ENCODE measurements around the gene LAMB4. TPM values are rescaled to one million over a fixed set of nuclear protein-coding genes. Genes with fewer than 3 reads are reported as not detected.
A peak's percentile ranks its signal among the peaks of the same experiment; 100 is the strongest.

The LAMB4 gene
- total and polyA plus RNA-seq, 2 of the 4 experiments (the other 2 are of a cell fraction) = 0.12 to 0.18 TPM

- 70% methylated on average over 2 of the region's 13 CpGs; no CpG with 5 or more reads in 1 of the 2 experiments for WGBS, 2 experiments (ENCODE audit: extremely low coverage in 2 of 2, insufficient read length in 1 of 2)
- H3K56ac ChIP-seq (ENCODE audit: extremely low read depth, insufficient read depth, low read length) = no peak overlapping the region
- no TSS peak for BruUV-seq (replicated peaks)
- H4K5ac ChIP-seq (ENCODE audit: low read depth, low read length) = peak overlapping the region; percentile 21; the same call in 1 of the 2 replicates
- ChIA-PET POLR2A (ENCODE audit: unreplicated experiment) (no interaction called here), CTCF (interaction anchor here (0.6 to 2.3 kb wide), 5 partner anchors 9 to 359 kb away, joined by 3 to 9 read pairs (median 4); no protein-coding TSS in a partner anchor)
- H2AK5ac ChIP-seq (ENCODE audit: low read depth, low read length) = peak overlapping the region; percentile 75; the same call in 1 of the 2 replicates
- H3K9me1 ChIP-seq (ENCODE audit: insufficient read depth, low read length) = peaks cover 9% of the 10 kb centered on the region
- peak overlapping the region; percentile 47 for H2AK9ac ChIP-seq (replicated peaks; ENCODE audit: low read depth, low read length, poor library complexity)
- TF ChIP-seq NFE2L2 (IDR thresholded peaks at IDR 0.05; ENCODE audit: low read depth, low read length) = no peak
- TF ChIP-seq ELK1 (IDR thresholded peaks at IDR 0.05; ENCODE audit: borderline replicate concordance, low read depth, low read length) = no peak
- TF ChIP-seq BHLHE40 (IDR thresholded peaks at IDR 0.05; ENCODE audit: low read depth, low read length) = peak; percentile 38; the same call in 1 of the 2 replicates
- H3K9me3 ChIP-seq (ENCODE audit: control insufficient read depth, insufficient read depth, low read length) = no peaks in the 10 kb centered on the region
- H4K8ac ChIP-seq (ENCODE audit: low read depth in 2 of 2, low read length in 2 of 2) = peak overlapping the region in 1 of 2 experiments; percentile 73; a peak in 1 of 4 replicates
- H3K18ac ChIP-seq (ENCODE audit: low read depth, low read length) = peak overlapping the region; percentile 33; the same call in 1 of the 2 replicates
- peak overlapping the region; percentile 74 for H3K4ac ChIP-seq (ENCODE audit: low read depth, low read length)
- intact Hi-C loops (cut with micrococcal nuclease) = loop anchor here (5.0 kb wide), 1 partner anchor 93 kb away; no protein-coding TSS in a partner anchor
- peak overlapping the region; percentile 83 for H2BK120ac ChIP-seq (ENCODE audit: low read depth, low read length)
- H3K9ac ChIP-seq (ENCODE audit: low read depth, low read length) = no peak overlapping the region
- no peaks in the 10 kb centered on the region for H3K27me3 ChIP-seq (ENCODE audit: control insufficient read depth, insufficient read depth, low read length)
- H3K4me1 ChIP-seq (ENCODE audit: control insufficient read depth, insufficient read depth, low read length) = peaks cover 11% of the 10 kb centered on the region
- dilution Hi-C loops (cut with HindIII; ENCODE audit: low sequenced_read_pairs, unreplicated experiment) = loop anchor here (25.0 kb wide), 1 partner anchor 133 kb away; the partner anchor contains the start of gene LAMB4
- peaks cover 7% of the 10 kb centered on the region; the same call in 1 of the 2 replicates for H4K20me1 ChIP-seq (ENCODE audit: insufficient read depth, low read length)
- H3K23ac ChIP-seq (ENCODE audit: low read depth, low read length) = peak overlapping the region; percentile 1; the same call in 1 of the 2 replicates
- peak overlapping the region; percentile 9; the same call in 2 of the 3 replicates for H2BK15ac ChIP-seq (ENCODE audit: low read depth, low read length)
- peak overlapping the region; percentile 51; the same call in 1 of the 2 replicates for H3K27ac ChIP-seq (ENCODE audit: insufficient read depth, low read length)
- DNase-seq (peak; percentile 70), ATAC-seq (ENCODE audit: low read depth) (no peak)
- peak overlapping the region; percentile 65 for H3K14ac ChIP-seq (replicated peaks; ENCODE audit: low read depth, low read length)
- no peak overlapping the region for H3K4me3 ChIP-seq (ENCODE audit: insufficient read depth, low read depth, low read length)
- no peak overlapping the region for H2BK5ac ChIP-seq (ENCODE audit: low read depth, low read length, poor library complexity, severe bottlenecking)
- H2BK20ac ChIP-seq (ENCODE audit: low read depth, low read length) = peak overlapping the region; percentile 75
- H2AFZ ChIP-seq (replicated peaks; ENCODE audit: low read length, poor library complexity) = peak overlapping the region; percentile 61
- peak overlapping the region; percentile 41 for H4K91ac ChIP-seq (ENCODE audit: insufficient read depth, low read depth, low read length)
- H3K4me2 ChIP-seq (ENCODE audit: low read depth, low read length) = peak overlapping the region; percentile 23; the same call in 1 of the 2 replicates
- peaks cover 10% of the 10 kb centered on the region; the same call in 1 of the 2 replicates for H3K36me3 ChIP-seq (ENCODE audit: control insufficient read depth, insufficient read depth, low read length)
- in situ Hi-C loops (cut with MboI; ENCODE audit: low sequenced_read_pairs) = loop anchor here (5.0 kb wide), 1 partner anchor 133 kb away; no protein-coding TSS in a partner anchor
- H3K79me1 ChIP-seq (ENCODE audit: low read depth in 1 of 2, low read length in 2 of 2) = peaks cover 12 to 26% of the 10 kb centered on the region in 2 experiments
Observed at GRCh38 chr7:108004220-108005142, 125.7 kb downstream of the LAMB4 start.
